ENCODE data around the gene PKP3.

PKP3 gene

GRCh38 chr11:351411-351810 lies 42.6 kb upstream of the PKP3 start:
- Histone ChIP-seq H3K4me3 (no peak overlapping the region), H3K27ac (no peak overlapping the region)
- no peak for DNase-seq (ENCODE audit: low spot score)
- no peak for TF ChIP-seq CTCF (IDR thresholded peaks at IDR 0.05)

GRCh38 chr11:352456-353031 lies 41.5 kb upstream of the PKP3 start:
- DNase-seq (ENCODE audit: low spot score) = no peak
- no peak for TF ChIP-seq CTCF (IDR thresholded peaks at IDR 0.05)
- H3K27ac ChIP-seq = peak overlapping the region; percentile 90 to 99
- H3K4me3 ChIP-seq = no peak overlapping the region

DNA sequence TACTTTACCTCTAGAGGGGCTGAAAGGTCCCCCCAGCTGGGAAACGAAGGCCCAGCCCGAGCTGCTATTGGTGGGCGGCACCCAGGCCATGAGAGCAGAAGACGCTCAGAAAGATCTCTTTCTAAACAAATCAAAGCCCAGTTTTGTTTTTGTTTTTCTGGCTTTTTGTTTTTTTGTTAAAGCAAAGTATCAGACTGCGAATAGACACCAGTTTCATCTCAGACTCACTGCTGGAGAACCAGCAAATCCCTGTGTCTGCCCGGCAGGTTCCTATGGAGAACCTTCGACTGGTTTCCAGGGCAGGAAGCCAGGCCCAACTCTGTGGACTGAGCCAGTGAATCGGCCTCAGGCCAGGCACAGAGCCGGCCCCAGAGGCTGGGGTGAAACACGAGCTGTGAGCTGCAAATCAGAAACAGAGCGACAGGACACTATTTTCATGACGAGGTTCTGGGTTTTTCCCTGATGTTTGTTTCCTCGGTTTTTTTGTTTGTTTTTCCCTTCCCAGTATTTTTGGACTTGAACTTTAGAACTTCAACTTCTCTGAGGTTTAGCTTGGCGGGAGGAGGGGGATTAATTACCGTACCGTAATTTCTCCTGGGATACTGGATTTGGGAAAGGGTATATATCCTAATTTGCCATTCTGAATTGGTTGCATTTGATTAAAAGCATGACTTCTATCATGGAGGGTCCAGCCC lies 40.7 kb upstream of the PKP3 start:
- DNase-seq (ENCODE audit: low spot score) = peak; percentile 94
- peak overlapping the region; percentile 90 to 99 for H3K27ac ChIP-seq
- peak overlapping the region; percentile 37 for H3K4me3 ChIP-seq
- no peak for TF ChIP-seq CTCF (IDR thresholded peaks at IDR 0.05)

DNA sequence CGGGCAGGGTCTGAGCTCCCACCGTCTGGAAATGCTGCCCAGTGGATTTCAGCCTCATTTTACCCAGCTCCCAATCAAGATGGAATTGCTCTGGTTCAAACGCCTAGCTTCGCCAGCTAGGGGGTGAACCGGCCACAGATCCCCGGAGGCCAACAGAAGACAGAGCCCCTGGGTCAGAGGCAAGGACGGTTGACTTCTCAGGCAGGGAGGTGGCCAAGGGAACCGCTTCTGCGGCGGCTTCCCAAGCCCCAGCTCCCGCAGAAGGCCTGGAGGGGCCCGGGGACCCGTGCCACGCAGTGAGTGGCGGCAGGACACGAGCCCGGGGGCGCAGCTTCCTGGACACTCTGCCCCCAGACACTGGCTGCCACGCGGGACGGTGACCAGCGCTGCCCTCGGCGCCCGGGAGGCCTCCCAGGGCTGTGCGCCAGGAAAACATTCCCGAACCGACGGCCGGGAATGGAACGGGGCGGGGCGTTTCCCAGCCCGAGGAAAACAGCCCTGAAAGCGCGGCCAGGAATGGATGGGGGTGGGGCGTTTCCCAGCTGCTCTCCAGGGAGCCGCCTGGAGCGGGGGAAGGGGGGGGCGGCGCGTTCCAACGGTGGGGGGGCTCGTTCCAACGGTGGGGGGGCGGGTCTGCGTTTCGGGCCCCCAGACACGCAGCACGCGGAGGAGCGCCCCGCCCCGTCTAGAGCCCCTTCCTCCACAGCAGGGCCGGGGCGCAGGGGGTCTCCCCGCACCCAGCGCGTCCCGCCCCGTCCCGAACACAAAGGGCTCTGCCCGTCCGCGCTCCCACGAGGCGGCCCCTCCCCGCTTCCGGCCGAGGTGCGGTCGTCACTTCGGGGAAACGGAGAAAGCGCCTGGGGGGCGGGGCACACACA lies 38.2 kb upstream of the PKP3 start:
- Histone ChIP-seq H3K27ac (peak overlapping the region; percentile 97 to 99), H3K4me3 (peak overlapping the region; percentile 68)
- no peak for TF ChIP-seq CTCF (IDR thresholded peaks at IDR 0.05)
- peak; percentile 97 for DNase-seq (ENCODE audit: low spot score)

DNA sequence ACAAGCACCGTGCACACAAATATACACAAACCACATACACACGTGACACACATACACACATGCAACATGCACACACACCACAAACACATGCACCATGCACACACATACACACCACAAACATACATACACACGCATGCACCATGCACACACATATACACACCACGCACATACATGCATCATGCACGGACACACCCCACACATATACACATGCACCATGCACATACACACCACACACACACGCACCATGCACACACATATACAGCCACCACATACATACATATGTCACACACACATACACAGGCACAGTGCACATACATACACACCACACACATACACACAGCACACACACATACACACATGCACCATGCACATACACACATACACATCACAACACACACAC lies 37.4 kb upstream of the PKP3 start:
- no peak overlapping the region for H3K4me3 ChIP-seq
- no peak overlapping the region for H3K27ac ChIP-seq
- DNase-seq (ENCODE audit: low spot score) = no peak
- no peak for TF ChIP-seq CTCF (IDR thresholded peaks at IDR 0.05)

DNA sequence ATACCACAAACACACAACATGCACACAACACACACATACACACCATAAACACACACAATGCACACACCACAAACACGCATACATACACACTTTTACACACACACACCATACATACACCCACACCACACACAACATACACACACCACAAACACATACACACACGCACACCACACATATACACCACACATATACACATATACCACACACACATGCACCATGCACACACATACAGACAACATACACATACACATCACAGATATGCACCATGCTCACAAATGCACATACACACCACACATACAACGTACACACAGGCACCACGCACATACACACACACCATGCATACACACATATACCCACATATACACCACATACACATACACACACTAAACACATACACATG lies 36.4 kb upstream of the PKP3 start:
- DNase-seq (ENCODE audit: low spot score) = no peak
- no peak overlapping the region for H3K4me3 ChIP-seq

More for the DNA sequence above, 36.4 kb upstream of the PKP3 start:
- TF ChIP-seq CTCF (IDR thresholded peaks at IDR 0.05) = no peak
- no peak overlapping the region for H3K27ac ChIP-seq
